T-helper 1 cell treated with Interleukin-12 subunit alpha and Interleukin-12 subunit beta and Interleukin-4 antibody, amounts not matched to agents 30 ng/mL and 1 ng/mL, for 36 hours (primary cell): ENCODE measurements around the gene C4orf36. TPM values are rescaled to one million over a fixed set of nuclear protein-coding genes. Genes with fewer than 3 reads are reported as not detected.

Source experiments
- intact Hi-C: fragments of 100-400 bp; cut with micrococcal nuclease; formaldehyde crosslinking; loops from one replicate; pipeline ENCODE4 v1.15.1; 2024
- total RNA-seq: library from RNA; stranded (reverse); gene quantifications from 2 replicates; pipeline ENCODE4 v1.2.3, GENCODE V29; 2022

C4orf36 gene
- total RNA-seq, 1 donor from 2014 or later = not detected

DNA sequence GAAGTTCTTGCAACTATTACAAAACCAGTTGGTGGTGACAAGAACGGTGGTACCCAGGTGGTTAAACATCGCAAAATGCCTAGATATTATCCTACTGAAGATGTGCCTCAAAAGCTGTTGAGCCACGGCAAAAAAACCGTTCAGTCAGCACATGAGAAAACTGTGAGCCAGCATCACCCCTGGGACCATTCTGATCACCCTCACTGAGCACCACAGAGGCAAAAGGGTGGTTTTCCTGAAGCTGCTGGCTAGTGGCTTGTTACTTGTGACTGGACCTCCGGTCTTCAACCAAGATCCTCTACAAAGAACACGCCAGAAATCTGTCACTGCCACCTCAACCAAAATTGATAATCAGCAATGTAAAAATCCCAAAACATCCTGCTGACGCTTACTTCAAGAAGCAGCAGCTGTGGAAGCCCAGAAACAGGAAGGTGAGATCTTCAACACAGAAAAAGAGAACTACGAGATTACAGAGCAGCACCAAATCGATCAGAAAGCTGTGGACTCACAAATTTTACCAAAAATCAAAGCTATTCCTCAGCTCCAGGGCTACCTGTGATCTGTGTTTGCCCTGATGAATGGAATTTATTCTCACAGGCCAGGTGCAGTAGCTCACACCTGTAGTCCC, 21.7 kb downstream of the C4orf36 start:
- intact Hi-C loops = no loop called here

DNA sequence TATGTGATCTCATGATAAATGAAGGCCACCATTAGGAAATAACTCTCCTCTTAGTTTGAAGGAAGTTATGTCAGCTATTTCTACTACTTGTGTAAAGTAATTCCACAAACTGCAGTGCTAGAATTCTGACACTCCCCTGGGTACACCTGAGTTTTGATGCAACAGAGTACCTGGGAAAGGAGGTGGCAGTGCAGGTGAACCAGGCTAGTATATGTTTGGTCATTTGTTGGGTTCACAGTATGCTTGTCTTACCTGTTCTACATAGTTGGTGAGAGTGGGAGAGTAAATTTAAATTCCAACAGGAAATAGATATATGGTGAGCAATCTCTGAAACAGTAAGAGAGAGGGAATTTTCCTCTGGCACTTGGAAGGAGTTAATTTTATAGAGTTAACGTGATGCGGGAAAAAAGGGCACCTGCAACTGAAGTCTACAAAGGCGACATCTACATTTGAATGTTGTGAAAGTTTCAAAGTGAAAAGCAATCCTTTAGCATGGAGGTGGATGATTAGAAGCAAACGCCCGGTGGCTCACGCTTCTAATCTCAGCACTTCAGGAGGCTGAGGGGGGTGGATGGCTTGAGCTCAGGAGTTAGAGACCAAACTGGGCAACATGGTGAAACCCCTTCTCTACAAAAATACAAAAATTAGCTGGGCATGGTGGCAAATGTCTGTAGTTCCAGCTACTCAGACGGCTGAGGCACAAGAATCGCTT, 34.7 kb downstream of the C4orf36 start:
- intact Hi-C loops = no loop called here

DNA sequence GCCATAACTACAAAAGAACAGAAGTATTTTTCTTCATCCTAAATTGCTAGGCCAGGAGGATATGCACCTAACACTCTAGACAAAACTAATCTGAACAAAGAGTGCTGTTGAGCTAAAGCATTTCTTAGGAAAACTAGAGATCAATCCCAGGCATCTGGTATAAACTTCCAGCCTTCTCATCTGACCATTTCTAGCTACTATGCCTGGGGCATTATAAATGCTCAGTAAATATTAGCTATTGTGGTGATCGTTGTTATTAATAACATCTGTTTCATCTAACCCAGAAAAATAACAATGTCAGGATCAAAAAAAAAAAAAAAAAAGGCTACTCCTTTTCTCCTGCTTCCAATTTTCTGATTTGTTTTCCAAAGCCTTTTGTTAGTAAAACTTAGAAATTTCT, 35.3 kb downstream of the C4orf36 start:
- intact Hi-C loops = no loop called here

DNA sequence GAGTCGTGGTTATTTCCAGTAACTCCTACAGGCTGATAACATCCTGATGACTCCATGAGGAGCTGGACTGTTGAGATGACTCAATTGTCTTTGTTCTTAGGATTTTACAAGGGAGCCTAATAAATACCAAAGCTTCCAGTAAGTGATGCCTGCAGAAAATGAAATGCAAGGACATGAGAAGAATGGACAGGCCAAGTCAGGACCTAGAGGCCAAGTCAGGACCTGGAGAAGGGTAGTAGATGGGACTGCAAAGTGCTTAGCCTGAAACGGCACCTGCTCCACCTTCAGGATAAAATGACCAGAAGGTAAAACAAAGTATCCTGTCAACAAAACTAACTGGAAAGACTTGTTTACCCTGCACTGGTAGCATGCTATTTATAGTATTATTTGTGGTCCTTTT, 36.6 kb downstream of the C4orf36 start:
- intact Hi-C loops = no loop called here

DNA sequence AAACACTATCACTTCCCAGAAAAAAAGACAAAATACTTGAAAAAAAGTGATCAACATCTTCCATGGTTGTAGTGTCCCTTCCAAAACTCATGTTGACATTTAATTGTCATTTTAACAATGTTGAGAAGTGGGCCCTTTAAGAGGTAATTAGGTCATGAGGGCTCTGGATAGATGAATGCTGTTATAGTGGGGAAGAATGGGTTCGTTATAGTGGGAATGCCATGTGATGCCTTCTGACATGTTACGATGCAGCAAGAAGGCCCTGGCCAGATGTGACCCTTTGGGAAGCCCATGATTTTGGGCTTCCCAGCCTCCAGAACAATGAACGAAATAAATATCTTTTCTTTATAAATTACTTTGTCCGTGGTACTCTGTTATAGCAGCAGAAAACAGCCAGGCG, 39.0 kb downstream of the C4orf36 start:
- intact Hi-C loops = no loop called here

DNA sequence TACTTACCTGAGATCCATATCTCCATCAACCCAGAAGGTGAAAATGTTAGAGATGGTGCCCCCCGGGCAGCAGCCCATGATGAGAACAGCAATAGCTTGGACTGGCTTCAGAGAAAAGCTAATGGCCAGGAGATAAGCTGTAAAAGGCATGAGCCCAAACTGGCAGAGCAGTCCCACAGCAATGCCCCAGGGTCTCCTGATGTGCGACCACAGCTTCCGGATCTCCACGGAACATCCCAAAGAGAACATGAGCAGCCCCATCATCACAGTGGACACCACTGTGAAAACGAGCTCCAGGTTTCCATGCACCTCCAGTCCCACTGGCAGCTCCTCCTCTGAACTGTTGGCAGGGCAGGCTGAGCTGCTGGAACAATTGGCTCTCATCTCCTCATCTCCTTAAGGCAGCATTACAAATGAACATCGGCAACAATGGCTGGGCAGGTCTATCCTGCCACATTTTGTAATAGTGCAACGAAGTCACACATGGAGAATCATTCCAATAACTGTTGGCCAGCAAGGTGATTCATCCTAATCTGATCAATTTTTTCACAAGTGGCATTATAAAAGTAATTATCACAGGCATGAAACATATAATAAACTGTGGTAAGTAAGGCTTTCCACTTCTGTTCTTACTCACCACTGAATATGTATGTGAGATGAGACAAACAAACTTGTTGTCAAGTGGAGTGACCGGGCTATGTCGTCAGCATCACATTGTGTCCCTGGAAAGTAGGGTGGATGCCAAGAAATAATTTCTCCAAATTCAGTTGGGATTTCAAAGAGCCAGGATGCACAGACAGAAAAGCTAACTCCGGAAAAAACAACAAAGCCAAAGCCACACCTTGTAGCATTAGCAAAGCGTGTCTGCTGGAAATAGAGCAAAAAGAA, 43.2 kb downstream of the C4orf36 start, which contains the start of gene SLC10A6:
Gene SLC10A6 (minus strand): TSS at position 653 of the 888 bp plus-strand sequence. CDS start 269 bp downstream, at position 384.
- intact Hi-C loops = no loop called here

DNA sequence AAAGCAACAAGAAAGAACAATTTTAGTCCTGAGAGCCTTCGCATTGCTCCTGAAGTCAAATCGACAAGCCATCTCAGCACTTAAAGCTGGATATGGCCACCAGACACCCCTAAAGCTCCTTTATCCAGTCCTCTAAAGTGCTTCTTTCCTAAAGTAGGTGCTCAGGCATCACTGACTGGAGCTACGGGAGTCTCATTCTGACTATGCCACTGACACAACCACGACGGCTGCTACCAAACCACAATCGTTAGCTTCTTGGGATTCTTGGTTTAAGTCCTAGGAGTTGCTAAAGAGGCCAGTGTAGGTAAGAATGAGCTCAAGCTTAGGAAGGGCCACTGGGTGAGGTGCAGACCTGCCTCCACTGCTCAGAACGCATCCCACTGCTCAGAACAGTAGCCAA, 44.1 kb downstream of the C4orf36 start:
- intact Hi-C loops = no loop called here

DNA sequence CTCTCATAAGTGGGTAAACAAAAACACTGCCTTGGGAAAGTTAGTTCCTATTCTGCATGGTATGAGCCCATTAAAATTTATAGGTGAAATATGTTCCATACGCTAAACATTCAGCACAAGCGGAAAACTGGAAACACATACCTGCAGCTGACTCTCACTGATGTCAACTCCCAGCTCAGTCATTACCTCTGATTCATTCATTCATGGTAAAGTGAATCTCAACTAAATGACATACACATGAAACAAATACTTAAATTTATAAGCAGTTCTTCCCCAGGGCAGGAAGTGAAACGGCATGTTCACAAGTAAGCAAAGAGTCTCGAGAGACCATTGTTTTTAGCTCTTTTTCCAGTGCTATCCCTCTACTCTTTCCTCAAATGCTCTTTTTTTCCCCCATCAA, 44.7 kb downstream of the C4orf36 start:
- intact Hi-C loops = no loop called here

DNA sequence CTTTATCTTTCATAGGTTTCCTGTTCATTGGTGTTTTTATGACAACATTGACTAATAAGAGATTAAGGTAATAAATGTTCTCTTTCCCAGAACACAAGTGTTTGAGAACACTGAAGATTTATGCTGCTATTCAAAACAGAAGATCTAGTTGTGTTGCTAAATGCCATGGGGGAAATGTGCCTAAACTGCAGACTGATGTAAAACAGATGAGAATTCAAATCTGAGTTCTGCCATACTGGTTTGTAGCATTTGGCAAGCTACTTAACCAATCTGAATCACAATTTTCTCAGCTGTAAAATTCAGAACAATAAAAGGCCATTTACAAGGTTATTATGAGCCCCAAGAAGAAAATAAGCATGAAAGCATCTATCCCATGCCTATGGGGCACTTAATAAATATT, 45.3 kb downstream of the C4orf36 start:
- intact Hi-C loops = no loop called here

DNA sequence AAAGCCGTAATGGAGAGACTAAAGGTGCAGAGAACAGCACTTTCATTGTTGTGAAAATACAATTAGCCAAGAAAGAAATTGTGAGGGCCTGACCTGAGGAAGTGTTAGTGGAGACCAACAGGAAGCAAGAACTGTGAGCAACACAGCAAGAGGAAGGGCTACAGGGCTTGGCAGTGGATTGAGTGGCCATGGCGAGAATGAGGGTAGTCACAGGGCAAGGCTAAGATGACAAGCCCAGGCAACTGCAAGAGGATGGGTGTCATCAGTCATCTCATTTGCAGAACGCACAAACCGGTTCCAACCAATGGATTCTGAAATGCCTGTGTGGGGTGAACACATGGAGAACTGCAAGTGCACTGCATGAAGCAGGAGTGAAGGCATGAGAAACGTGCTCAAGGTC, 46.6 kb downstream of the C4orf36 start:
- intact Hi-C loops = no loop called here

DNA sequence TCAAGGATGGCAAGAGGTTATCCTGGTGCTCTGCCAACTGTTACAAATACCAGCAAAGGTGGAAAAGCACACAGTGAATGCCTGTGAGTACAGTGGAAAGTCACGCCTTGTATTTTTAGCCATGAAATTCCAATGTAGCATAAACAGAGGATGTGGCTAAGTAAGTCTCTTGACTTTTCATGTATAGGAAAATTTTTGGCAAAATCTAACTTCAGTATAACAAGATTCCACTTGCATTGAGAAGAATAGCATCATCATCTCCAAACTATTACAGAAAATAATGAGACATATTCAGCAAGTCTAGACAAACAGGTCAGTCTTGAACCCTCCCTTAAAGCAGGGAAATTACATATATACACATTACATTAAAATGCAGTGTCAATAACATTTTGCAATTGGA, 50.9 kb downstream of the C4orf36 start:
- intact Hi-C loops = no loop called here

DNA sequence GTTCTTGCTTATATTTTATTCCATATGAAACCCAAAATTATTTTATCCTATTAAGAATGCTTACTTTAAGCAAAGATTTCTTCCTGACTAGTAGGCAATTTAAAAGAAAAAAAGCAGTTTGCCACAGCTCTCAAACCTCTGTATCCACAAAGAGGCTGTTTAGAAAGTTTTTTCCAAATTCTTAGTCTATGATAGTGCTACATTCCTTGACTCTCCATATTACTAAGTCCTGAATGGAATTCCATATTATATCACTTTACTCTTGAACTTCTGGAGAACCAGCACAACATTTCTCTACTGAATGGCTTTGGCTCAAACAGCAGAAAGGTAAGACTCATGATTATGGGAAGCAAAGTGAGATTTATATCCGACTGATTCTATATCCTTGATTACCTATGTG, 51.4 kb downstream of the C4orf36 start:
- intact Hi-C loops = no loop called here

DNA sequence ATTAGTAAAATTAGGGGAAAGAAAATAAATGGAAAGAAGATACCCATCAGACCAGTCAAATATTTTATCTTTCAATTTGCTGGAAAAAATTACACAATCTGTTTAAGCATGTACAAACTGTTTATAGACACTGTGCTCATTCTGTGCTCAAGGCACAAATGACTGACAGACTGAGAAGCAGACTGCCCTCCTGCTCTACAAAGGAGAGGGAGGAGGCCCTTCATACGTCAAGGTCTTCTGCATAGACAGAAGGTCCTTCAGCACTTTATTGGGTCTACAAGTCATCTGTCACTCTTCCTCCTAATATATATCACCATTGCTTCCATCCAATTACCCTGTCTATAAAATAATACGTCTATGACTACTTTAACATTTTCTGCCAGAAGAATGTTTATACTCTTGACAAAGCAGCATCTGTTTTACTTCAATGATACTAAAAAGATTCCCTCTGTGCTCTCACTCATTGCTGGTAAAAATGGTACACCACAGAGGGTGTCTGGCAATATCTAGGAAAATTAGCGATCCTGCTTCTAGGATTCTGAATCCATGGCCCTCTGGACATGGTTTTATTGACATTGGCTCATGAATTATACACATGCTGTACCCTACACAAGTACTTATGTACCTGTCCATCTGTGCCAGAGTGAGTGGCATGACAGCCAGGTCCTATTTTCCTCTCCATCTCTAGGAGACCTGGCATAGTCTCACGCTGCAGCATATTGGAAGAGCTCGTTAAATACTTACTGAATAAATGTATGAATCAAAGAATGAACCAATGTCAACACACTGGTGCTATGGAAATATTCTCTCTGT, 54.3 kb downstream of the C4orf36 start:
- intact Hi-C loops = no loop called here

DNA sequence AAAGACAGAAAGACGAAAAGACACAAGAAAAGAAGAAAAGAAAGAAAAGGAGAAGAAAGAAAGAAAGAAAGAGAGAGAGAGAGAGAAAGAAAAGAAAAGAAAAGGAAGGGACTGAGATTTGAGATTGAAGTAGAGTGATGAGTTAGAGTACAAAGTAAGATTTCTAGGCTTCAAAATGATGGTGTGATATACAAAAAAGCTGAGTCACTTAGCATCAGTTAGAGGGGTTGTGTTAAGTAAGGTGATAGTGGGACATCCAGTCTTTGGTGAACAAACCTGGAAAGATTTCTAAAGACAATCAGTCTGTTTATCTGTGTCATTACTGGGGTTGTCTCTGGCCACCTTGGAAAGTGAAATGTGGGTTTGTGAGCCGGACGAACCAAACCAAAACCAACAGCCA, 56.5 kb downstream of the C4orf36 start:
- intact Hi-C loops = no loop called here

DNA sequence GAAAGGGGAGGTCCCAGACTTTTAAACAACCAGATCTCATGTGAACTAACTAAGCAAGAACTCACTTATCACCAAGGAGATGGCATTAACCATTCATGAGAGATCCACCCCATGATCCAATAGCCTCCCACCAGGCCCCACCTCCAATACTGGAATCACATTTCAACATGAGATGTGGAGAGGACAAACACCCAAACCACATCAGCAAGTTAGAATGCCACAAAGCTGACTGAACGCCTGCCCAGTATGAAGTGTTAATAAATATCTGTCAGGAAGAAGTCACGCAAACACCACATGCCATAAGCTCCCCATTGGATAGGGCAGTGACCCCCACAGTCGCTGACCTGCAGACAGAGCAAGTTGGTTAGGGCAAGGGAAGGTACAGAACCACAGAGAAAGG, 57.3 kb downstream of the C4orf36 start:
- intact Hi-C loops = no loop called here

DNA sequence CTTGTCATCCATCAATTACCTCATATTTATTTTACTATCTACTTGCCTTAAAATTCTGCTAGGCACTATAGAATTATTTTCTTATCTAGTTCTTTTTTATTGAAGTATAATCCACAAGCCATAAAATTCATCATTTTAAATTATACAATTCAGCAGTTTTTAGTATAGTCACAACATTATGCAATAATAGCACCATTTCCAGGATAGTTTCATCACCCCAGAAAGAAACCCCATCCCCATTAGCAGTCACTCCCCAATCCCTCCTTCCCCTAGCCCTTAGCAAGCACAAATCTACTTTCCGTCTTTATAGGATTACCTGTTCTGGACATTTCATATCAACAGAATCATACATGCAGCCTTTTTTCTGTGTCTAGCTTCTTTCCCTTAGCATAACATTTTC, 58.6 kb downstream of the C4orf36 start:
- intact Hi-C loops = no loop called here

DNA sequence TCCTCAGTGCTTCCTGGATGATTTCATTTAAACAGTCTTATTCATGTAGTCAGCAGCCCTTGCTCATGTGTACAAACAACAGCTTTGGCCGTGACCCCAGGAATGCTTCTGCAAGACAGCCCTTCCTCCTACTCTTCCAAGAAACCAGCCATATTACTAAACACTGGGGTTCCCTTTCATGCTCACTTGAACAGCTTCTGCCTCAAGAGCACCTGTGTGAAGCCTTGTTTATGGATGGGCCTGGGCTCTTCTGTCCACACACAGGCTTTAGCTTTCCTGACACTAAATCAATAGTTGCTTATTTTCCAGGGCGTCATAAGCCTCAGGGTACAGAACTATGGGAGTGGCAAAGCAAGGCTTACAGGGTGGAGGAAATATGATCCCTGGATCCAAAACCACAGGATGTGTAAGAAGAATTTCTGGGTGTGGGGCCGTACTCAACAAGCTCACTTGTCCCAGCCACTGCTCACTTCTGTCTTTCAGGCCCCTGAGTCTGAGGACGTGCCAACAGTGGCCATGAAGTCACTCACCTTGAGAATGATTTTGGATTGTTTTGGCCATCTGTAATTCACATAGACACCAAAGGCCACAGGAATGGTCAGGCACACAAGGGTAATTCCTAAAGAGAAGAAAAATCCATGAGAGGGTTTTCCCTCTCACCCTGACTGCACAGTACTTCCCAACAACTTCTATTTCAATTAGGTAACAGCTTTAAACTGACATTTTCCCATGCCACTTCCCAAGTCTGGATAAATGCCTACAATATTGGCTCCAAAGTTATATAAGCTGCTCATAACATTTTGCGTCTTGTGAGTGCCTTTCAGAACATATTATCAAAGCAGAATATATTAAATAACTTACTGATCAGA, 60.7 kb downstream of the C4orf36 start:
- intact Hi-C loops = no loop called here
